ENCODE data around the gene FAM162A. TPM values are rescaled to one million over a fixed set of nuclear protein-coding genes. Genes with fewer than 3 reads are reported as not detected.
A peak's percentile ranks its signal among the peaks of the same experiment; 100 is the strongest.

Gene FAM162A
- 24.3 TPM for total RNA-seq
- long read RNA-seq, transcript FAM162A-203 (5 exons, 3,052 nt) = major isoform, 20 of 25 reads
- long read RNA-seq, partial matches to known transcripts = 1 of 25 reads
- long read RNA-seq, other reads (novel, unspliced or antisense) = 3 of 25 reads

DNA sequence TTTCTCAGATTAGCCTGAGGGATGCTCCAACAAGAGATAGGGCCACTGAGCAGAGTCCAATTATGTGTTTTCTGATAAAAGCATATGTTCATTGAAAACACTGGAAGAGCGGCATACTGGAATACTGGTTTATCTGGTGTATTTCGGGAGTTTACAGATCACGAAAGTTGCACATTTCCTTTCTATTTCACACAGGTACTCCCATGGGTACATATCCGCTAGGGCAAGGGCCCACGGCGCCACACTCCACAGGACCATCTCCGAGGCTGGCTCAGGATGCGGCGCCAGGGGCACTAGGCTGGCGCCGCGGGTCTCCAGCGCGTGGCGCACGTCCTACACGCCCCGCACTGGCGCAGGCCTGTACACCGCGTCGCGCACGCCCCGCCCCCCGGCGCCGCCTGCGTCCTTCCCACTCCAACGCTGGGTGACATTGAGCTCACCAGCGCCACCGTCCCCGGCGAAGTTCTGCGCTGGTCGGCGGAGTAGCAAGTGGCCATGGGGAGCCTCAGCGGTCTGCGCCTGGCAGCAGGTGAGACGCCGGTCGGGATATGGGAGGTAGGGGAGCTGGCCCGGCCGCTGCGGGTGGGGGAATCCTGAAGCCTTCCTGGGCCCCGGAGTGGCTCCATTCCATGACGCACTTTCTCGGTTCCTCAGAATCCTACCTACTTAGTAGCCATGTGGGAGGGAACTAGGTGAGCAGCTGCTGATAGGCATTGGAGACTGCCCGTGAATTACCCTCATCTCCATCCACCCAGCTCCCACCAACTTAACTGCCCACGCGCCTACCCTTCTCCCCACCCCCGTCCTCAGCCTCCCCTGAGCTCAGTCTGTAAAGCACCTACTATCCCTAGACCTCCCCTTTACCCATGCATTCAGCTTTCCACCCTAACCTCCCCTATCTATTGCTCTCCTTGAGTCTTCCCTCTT lies at the start of gene FAM162A:
Gene FAM162A (plus strand): TSS at position 412 of the 927 bp plus-strand sequence. CDS start 84 bp downstream, at position 496.
- ATAC-seq (peak; percentile 99 to 100), DNase-seq (peak; percentile 97)
- Histone ChIP-seq H3K27me3 (ENCODE audit: low read depth) (no peaks in the 10 kb centered on the region), H3K4me3 (peak within 1 kb of the TSS; percentile 88), H3K36me3 (peaks cover 8% of the 10 kb centered on the region), H3K9me3 (no peaks in the 10 kb centered on the region), H3K4me1 (peaks cover 21% of the 10 kb centered on the region), H3K27ac (peak within 1 kb of the TSS; percentile 89)
- intact Hi-C loops (cut with DNase I) = no loop called here
- peak; percentile 75 for TF ChIP-seq CTCF (IDR thresholded peaks at IDR 0.05)

DNA sequence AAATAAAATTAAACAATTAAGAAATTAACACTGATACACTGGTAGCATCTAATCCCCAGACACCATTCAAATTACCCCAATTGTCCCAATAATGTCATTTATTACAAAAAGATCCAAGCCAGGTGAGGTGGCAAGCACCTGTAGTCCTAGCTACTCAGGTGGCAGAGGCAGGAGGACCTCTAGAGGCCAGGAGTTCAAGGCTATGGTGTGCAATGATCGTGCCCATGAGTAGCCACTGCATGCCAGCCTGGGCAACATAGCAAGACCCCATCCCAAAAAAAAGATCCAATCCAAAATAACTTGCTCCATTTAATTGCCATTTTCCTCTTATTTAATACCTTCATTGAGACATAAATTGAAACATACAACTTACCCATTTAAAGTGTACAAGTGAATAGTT lies 41.2 kb upstream of the FAM162A start:
- Histone ChIP-seq H3K27me3 (ENCODE audit: low read depth) (no peaks in the 10 kb centered on the region), H3K4me3 (no peak overlapping the region), H3K36me3 (no peaks in the 10 kb centered on the region), H3K9me3 (no peaks in the 10 kb centered on the region), H3K4me1 (no peaks in the 10 kb centered on the region), H3K27ac (no peak overlapping the region)
- no peak for DNase-seq
- intact Hi-C loops (cut with DNase I) = no loop called here
- ATAC-seq = no peak
- no peak for TF ChIP-seq CTCF (IDR thresholded peaks at IDR 0.05)

DNA sequence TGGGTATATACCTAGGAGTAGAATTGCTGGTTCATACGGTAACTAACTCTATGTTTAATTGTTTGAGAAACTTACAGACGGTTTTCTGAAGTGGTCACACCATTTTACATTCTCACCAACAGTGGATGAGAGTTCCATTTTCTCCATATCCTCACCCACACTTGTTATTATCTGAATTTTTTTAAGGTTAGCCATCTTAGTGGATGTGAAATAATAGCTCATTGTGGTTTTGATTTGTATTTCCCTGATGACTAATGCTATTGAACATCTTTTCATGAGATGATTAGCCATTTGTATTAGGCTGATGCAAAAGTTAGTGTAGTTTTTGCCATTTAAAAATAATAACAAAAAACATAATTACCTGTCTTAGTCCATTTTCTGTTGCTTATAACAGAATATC lies 40.3 kb upstream of the FAM162A start:
- H3K4me3 ChIP-seq = no peak overlapping the region
- no peaks in the 10 kb centered on the region for H3K9me3 ChIP-seq
- intact Hi-C loops (cut with DNase I) = no loop called here
- DNase-seq (no peak), ATAC-seq (no peak)
- H3K27ac ChIP-seq = no peak overlapping the region
- TF ChIP-seq CTCF (IDR thresholded peaks at IDR 0.05) = no peak
- H3K27me3 ChIP-seq (ENCODE audit: low read depth) = no peaks in the 10 kb centered on the region
- no peaks in the 10 kb centered on the region for H3K36me3 ChIP-seq
- no peaks in the 10 kb centered on the region for H3K4me1 ChIP-seq

- H3K27ac ChIP-seq = no peak overlapping the region
- H3K27me3 ChIP-seq (ENCODE audit: low read depth) = no peaks in the 10 kb centered on the region
- no peak for TF ChIP-seq CTCF (IDR thresholded peaks at IDR 0.05)
- no peaks in the 10 kb centered on the region for H3K9me3 ChIP-seq
- H3K4me1 ChIP-seq = no peaks in the 10 kb centered on the region
- no peaks in the 10 kb centered on the region for H3K36me3 ChIP-seq
- DNase-seq (no peak), ATAC-seq (no peak)
- intact Hi-C loops (cut with DNase I) = no loop called here
- no peak overlapping the region for H3K4me3 ChIP-seq
Measured at GRCh38 chr3:122349171-122349570, 34.8 kb upstream of the FAM162A start.

- no peak for TF ChIP-seq CTCF (IDR thresholded peaks at IDR 0.05)
- no peaks in the 10 kb centered on the region for H3K4me1 ChIP-seq
- no peak overlapping the region for H3K27ac ChIP-seq
- no peak overlapping the region for H3K4me3 ChIP-seq
- no peaks in the 10 kb centered on the region for H3K27me3 ChIP-seq (ENCODE audit: low read depth)
- no peaks in the 10 kb centered on the region for H3K36me3 ChIP-seq
- intact Hi-C loops (cut with DNase I) = no loop called here
- no peak for DNase-seq
- no peak for ATAC-seq
- no peaks in the 10 kb centered on the region for H3K9me3 ChIP-seq
Measured at GRCh38 chr3:122350814-122351418, 33.1 kb upstream of the FAM162A start.

Data from lower lobe of right lung (tissue), 2 donors.